GM19328 (cell line): Measurements from ENCODE around the gene TRIM69.
"Not testable (repeated sequence)": the region's sequence is repeated elsewhere in the genome, so short reads cannot be mapped to it uniquely, and the experiment has no call there.

Experiments used
- ATAC-seq: cut with Tn5 transposase; IDR thresholded peaks from one replicate; pipeline ENCODE4 v1.9.1; 2021; ENCODE audit warnings: mild to moderate bottlenecking, moderate library complexity; ENCODE audit not compliant: unreplicated experiment

Gene TRIM69

GRCh38 chr15:44715797-44716334 is 20.5 kb upstream of the TRIM69 start:
- no peak for ATAC-seq

- no peak for ATAC-seq
These were observed 19.2 kb upstream of the TRIM69 start for GRCh38 chr15:44716983-44717602.

GRCh38 chr15:44718180-44718926 is 18.0 kb upstream of the TRIM69 start:
- no peak for ATAC-seq

GRCh38 chr15:44718927-44719292 is 17.4 kb upstream of the TRIM69 start:
- no peak for ATAC-seq

GRCh38 chr15:44719293-44719999 is 16.9 kb upstream of the TRIM69 start:
- peak; percentile 44 for ATAC-seq

GRCh38 chr15:44720000-44720435 is 16.3 kb upstream of the TRIM69 start:
- not testable (repeated sequence) for ATAC-seq

- no peak for ATAC-seq
These were observed 15.7 kb upstream of the TRIM69 start for GRCh38 chr15:44720460-44721176.

- ATAC-seq: no peak
These were observed 14.3 kb upstream of the TRIM69 start for GRCh38 chr15:44722011-44722410.

GRCh38 chr15:44726136-44726535 is 10.2 kb upstream of the TRIM69 start:
- ATAC-seq: no peak

- ATAC-seq: peak; percentile 34
These were observed 9.5 kb upstream of the TRIM69 start for GRCh38 chr15:44726568-44727484.

- no peak for ATAC-seq
These were observed 8.7 kb upstream of the TRIM69 start for GRCh38 chr15:44727485-44728231.

- ATAC-seq: not testable (repeated sequence)
These were observed 8.1 kb upstream of the TRIM69 start for GRCh38 chr15:44728232-44728575.

- peak; percentile 75 for ATAC-seq
These were observed 7.5 kb upstream of the TRIM69 start for GRCh38 chr15:44728576-44729407.

- ATAC-seq: no peak
These were observed 6.8 kb upstream of the TRIM69 start for GRCh38 chr15:44729408-44730127.

- ATAC-seq: no peak
These were observed 1.4 kb upstream of the TRIM69 start for GRCh38 chr15:44734839-44735481.

- no peak for ATAC-seq
These were observed 697 bp upstream of the TRIM69 start for GRCh38 chr15:44735482-44736180.
